Frontal cortex (tissue), 4 donors: Measurements from ENCODE around the gene DTL. TPM values are rescaled to one million over a fixed set of nuclear protein-coding genes. Genes with fewer than 3 reads are reported as not detected.
A peak's percentile ranks its signal among the peaks of the same experiment; 100 is the strongest.

Experiments
- DNase-seq, 2 donors: peaks; one replicate each; pipeline ENCODE4 v3.0.0; 2012; ENCODE audit warnings: low spot score in 2 of 2
- FAIRE-seq: peaks from 2 replicates; lab custom pipeline; 2012; peaks lifted over from hg19 to GRCh38; lab: Jason Lieb, UNC
- total RNA-seq: library from RNA; depleted of rRNA; stranded (reverse); fragments of >200 nt; gene quantifications from one replicate; pipeline ENCODE4 v1.2.3, GENCODE V29; 2014
- donor health status: control.
- donor health status: control.
- donor health status: control.

The DTL gene
- total RNA-seq, 1 donor from 2014 or later, result 2.9 TPM

GRCh38 chr1:212035835-212036605 lies 472 bp downstream of the DTL start:
- no peak for FAIRE-seq
- no peak for DNase-seq

DNA sequence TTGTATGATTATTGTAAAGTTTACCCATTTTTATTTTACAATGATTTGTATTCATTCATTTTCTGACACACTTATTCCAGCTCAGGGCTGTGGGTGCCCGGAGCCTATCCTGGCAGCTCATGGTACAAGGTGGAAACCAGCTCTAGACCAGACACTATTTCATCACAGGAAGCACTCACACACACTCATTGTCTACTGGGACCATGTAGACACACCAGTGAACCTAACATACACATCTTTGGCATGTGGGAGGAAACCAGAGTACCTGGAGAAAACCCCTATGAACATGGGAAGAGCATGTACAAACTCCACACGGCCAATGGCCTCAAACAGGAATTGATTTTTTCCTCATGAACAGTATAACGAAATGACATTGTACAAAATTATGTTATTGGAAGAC lies 2.4 kb downstream of the DTL start:
- no peak for FAIRE-seq
- DNase-seq, result no peak

- DNase-seq (no peak), FAIRE-seq (no peak)
Measured at GRCh38 chr1:212039622-212040021, 4.1 kb downstream of the DTL start.

GRCh38 chr1:212040629-212041412 lies 5.3 kb downstream of the DTL start:
- DNase-seq (no peak), FAIRE-seq (no peak)

DNA sequence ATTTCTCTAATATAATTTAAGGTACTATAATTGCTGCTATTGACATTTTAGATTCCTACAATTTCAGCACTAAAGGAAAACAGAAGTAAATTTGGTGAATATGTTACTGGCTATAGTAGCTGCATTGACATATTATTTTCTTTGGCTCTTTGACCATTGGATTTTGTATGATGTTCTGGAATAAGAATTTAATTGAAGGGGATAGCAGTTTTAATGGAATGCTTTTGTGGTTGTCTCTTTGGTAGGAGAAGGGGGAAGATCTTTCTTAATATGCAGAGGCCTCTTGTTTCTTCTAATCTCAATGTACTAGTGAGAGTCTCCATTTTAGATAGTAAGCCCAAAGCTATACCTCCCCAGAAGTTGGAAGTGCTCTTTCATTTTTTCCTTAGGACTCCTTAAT lies 6.9 kb downstream of the DTL start:
- FAIRE-seq (no peak), DNase-seq (no peak)

DNA sequence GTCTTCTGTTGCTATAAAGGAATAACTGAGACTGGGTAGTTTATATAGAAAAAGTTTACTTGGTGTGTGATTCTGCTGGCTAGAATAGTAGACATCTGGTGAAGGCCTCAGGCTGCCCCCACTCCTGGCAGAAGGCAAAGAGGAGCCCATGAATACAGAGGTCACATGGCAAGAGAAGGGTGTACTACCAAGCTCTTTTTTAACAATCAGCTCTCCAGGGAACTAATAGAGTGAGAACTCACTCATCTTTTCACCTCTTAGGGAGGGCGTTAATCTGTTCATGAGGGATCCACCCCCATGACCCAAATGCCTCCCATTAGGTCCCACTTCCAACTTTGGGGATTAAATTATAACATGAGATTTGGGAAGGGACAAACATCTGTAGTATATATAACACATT lies 9.3 kb downstream of the DTL start:
- no peak for DNase-seq
- FAIRE-seq, result no peak

DNA sequence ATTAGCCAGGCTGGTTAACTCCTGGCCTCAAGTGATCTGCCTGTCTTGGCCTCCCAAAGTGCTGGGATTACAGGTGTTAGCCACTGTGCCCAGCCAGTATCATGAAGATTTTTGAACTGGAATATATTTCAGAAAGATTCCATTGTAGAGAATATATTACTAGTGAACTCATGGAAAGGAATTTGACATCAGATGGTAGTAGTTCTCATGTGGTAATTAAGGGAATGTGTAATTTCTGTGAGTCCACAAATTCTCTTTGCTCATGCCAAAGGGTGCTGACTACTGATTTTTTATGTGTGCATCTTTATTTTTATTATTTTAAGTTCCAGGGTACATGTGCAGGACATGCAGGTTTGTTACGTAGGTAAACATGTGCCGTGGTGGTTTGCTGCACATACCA lies 10.4 kb downstream of the DTL start:
- DNase-seq (no peak), FAIRE-seq (no peak)

DNA sequence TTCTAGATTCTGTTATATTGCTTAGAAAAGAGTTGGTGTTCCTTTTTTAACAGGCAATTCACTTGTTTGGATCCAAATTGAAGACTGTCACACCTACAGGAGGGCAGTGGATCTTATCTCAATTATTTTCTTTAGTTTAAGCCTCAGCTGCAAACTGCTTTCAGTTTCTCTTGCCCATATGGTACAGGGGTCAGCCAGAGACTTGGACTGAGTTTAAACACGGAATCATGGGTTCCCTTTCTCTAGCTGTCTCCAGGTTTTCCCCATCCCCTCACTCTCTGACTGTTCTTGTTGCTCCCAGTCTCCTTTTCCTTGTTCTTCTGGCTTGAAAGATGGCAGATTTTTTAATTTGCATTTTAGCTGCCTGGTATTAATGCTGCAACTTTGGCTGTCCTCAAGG lies 18.4 kb downstream of the DTL start:
- DNase-seq, result no peak
- FAIRE-seq, result no peak

GRCh38 chr1:212055333-212055732 lies 19.8 kb downstream of the DTL start:
- no peak for FAIRE-seq

GRCh38 chr1:212060632-212061472 lies 25.3 kb downstream of the DTL start:
- DNase-seq, result no peak
- FAIRE-seq, result no peak

More at GRCh38 chr1:212055333-212055732, 19.8 kb downstream of the DTL start:
- DNase-seq, result no peak

GRCh38 chr1:212062832-212063438 lies 27.4 kb downstream of the DTL start:
- DNase-seq (peak; percentile 10 to 26), FAIRE-seq (peak; percentile 70)

DNA sequence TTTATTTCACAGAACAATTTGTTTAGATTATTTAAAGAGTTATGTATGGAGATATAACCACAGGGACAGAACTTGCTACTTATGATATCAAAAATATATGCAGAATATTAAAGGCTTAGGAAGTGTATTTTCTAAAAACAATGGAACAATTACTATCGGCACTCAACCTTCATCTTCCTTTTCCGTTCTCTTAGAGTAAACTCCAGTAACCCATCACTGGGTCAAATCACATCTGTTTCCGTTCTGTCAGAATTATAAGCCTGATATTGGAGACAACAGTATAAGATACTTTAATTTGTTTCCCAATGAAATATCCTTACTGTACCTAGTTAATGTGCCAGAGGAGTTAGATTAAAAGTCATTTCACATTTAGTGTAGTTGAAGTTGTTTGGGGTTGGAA lies 32.2 kb downstream of the DTL start:
- FAIRE-seq (no peak), DNase-seq (no peak)

GRCh38 chr1:212070720-212071302 lies 35.3 kb downstream of the DTL start:
- peak; percentile 21 to 36 for DNase-seq
- peak; percentile 84 for FAIRE-seq

DNA sequence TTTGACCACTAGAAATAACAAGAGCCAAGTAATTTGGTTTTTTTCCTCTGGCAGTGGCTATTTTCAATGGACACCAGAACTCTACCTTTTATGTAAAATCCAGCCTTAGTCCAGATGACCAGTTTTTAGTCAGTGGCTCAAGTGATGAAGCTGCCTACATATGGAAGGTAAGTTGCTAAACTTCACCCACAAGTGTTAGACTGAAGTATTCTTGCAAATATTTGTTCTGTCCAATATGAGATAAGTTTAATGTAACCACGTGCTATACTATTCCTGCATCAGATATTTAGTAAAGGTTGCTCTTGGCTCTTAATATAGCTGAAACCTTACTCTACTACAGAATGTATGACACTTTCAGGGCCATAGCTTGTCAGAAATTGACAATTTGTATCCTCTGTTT lies 36.5 kb downstream of the DTL start:
- FAIRE-seq (no peak), DNase-seq (no peak)

DNA sequence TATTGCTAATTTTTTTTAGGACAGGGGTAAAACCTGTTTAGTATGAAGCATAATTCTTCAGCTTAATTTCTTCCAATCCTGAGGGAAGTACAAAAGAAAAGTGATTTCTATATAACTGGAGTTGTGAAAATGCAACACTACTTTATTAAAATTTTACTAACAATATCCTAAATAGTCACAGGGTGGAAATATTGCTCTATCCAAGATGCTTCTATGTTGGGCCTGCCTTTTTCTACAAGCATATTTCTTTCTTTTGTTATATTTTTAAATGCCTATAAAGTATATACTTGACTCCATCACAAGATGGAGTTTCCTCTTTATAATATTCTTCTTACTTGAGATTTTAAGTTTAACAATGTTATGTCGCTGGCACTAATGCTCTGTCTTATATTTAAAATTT lies 37.9 kb downstream of the DTL start:
- FAIRE-seq (no peak), DNase-seq (no peak)

DNA sequence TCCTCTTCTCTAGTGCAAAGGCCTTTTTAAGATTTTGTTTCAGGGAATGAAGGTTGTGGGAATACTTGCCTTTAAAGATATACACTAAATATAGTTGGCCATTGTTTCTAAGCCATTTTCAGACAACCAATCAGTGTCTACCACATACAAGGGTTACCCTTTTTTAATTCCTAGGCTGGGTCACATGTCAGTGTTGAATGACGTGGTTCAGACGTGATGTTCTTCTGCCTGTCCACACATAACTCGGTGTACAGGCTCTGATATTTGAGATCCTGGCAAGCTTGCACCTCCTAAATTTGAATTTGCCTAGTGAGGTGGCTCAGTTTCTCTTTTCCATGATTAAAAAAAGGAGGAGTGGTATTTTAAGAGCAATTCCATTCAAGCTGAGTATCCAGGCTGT lies 38.8 kb downstream of the DTL start:
- DNase-seq (no peak), FAIRE-seq (no peak)

DNA sequence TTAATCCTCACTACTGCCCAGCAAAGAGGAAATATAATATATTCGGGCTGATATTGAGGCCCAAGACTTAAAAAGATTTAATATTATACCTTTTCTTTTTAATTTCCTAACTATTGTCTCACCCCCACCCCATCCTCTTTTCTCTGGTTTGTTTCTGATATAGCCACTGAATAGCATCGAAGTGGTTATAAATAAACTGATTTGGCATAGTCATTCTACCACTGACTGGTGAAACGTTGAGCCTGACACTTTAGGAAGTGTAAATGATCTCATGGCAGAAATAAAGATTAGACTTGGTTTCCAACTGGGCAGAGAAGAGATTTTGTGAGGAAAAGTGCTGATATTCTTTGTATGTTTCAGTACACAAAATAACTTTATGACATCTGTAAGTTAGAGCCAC lies 39.3 kb downstream of the DTL start:
- DNase-seq (no peak), FAIRE-seq (no peak)

DNA sequence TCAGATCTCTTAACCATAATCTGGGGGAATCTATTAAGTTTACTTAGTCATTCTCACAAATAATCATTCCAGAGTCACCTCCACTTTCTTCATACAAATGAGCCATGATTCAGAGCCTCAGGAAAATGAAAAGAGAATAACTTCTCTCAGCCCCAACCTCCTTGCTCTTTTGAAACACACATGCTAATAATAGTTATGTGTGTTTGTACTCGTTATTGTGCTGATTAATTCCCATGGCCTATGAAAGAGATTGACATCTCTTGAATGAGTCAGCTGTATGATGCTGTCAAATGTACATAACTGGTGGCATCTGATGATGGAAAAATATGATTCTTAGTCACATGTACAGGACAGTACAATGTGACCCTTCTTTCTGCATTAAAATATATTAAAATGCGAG lies 41.5 kb downstream of the DTL start:
- FAIRE-seq, result no peak
- no peak for DNase-seq

- DNase-seq, result no peak
- no peak for FAIRE-seq
Measured at GRCh38 chr1:212078826-212079225, 43.3 kb downstream of the DTL start.
